HepG2 (cell line): ENCODE data around the gene STARD10. TPM values are rescaled to one million over a fixed set of nuclear protein-coding genes. Genes with fewer than 3 reads are reported as not detected.

Source experiments
- ARNTL ChIP-seq: sonication (generic); formaldehyde crosslinking; IDR thresholded peaks from 2 replicates; pipeline ENCODE4 v1.4.0; 2020; ENCODE audit warnings: mild to moderate bottlenecking, missing genetic modification reagents
- GFI1 ChIP-seq: sonication (generic); formaldehyde crosslinking; IDR thresholded peaks from 2 replicates; pipeline ENCODE4 v1.5.0; 2020; ENCODE audit warnings: missing genetic modification reagents, mild to moderate bottlenecking, borderline replicate concordance
- ISL2 ChIP-seq: sonication (generic); formaldehyde crosslinking; IDR thresholded peaks from 2 replicates; pipeline ENCODE4 v1.5.0; 2020; ENCODE audit warnings: missing genetic modification reagents
- KLF6 ChIP-seq: IDR thresholded peaks from 2 replicates; pipeline ENCODE4 v1.8.0; 2016; ENCODE audit warnings: missing biosample characterization, missing genetic modification reagents
- RBM22 ChIP-seq: fragments of 200-400 bp; formaldehyde crosslinking; optimal IDR thresholded peaks from 2 replicates; pipeline ENCODE3; 2017; ENCODE audit warnings: mild to moderate bottlenecking, low read length, moderate library complexity
- SAFB2 ChIP-seq: sonication (generic); formaldehyde crosslinking; IDR thresholded peaks from 2 replicates; pipeline ENCODE4 v1.5.1; 2020; ENCODE audit warnings: missing genetic modification reagents, low read depth, mild to moderate bottlenecking, borderline replicate concordance
- SMARCC2 ChIP-seq: fragments of 450-650 bp; IDR thresholded peaks from 2 replicates; pipeline ENCODE4 v1.6.1; 2017; ENCODE audit warnings: antibody characterized with exemption, mild to moderate bottlenecking
- SNAPC4 ChIP-seq: sonication (generic); formaldehyde crosslinking; IDR thresholded peaks from 2 replicates; pipeline ENCODE4 v1.4.0; 2020; ENCODE audit warnings: mild to moderate bottlenecking, missing genetic modification reagents
- SOX13 ChIP-seq, 3 experiments: fragments of 450-650 bp in 1 of 3; sonication (generic) in 1 of 3; formaldehyde crosslinking in 1 of 3; IDR thresholded peaks in 2 of 3; conservative IDR thresholded peaks in 1 of 3; 2 replicates each; pipeline versions ENCODE4 v1.5.0 to v1.6.1; 2016 to 2020; ENCODE audit warnings: antibody characterized with exemption in 1 of 3, mild to moderate bottlenecking in 1 of 3, missing compliant biosample characterization in 1 of 3, missing genetic modification reagents in 1 of 3, moderate library complexity in 1 of 3
- ZBTB3 ChIP-seq: sonication (generic); formaldehyde crosslinking; IDR thresholded peaks from 2 replicates; pipeline ENCODE4 v1.4.0; 2020; ENCODE audit warnings: low read depth, mild to moderate bottlenecking, moderate library complexity, missing genetic modification reagents, borderline replicate concordance
- ZKSCAN5 ChIP-seq: sonication (generic); formaldehyde crosslinking; IDR thresholded peaks from 2 replicates; pipeline ENCODE4 v1.5.1; 2020; ENCODE audit warnings: mild to moderate bottlenecking, missing genetic modification reagents
- ZMYM2 ChIP-seq: sonication (generic); formaldehyde crosslinking; IDR thresholded peaks from 2 replicates; pipeline ENCODE4 v1.8.0; 2022; ENCODE audit warnings: mild to moderate bottlenecking, missing genetic modification reagents
- ZNF260 ChIP-seq: sonication (generic); formaldehyde crosslinking; IDR thresholded peaks from 2 replicates; pipeline ENCODE4 v1.4.0; 2020; ENCODE audit warnings: missing genetic modification reagents, low read depth, mild to moderate bottlenecking, borderline replicate concordance
- ZNF292 ChIP-seq: sonication (generic); formaldehyde crosslinking; IDR thresholded peaks from 2 replicates; pipeline ENCODE4 v1.8.1; 2022; ENCODE audit warnings: mild to moderate bottlenecking, low read depth, missing genetic modification reagents, borderline replicate concordance
- ZNF670 ChIP-seq: sonication (generic); formaldehyde crosslinking; IDR thresholded peaks from 2 replicates; pipeline ENCODE4 v1.8.0; 2022; ENCODE audit warnings: mild to moderate bottlenecking, missing genetic modification reagents, borderline replicate concordance
- ZNF678 ChIP-seq: sonication (generic); formaldehyde crosslinking; IDR thresholded peaks from 2 replicates; pipeline ENCODE4 v1.4.0; 2020; ENCODE audit warnings: mild to moderate bottlenecking, missing genetic modification reagents
- polyA plus RNA-seq, 8 experiments: library from polyadenylated mRNA; depleted of rRNA in 3 of 8; stranded (reverse) in 7 of 8; unstranded in 1 of 8; fragments of >200 nt; fragmentation: Illumina TruSeq in 4 of 8; extraction: Trizol in 4 of 8; gene quantifications; 2 replicates each; pipeline versions ENCODE4 v1.2.1 to v1.2.3, GENCODE V29; 2011 to 2016; ENCODE audit warnings: low read depth in 4 of 8, missing spikeins in 1 of 8, mixed read lengths in 1 of 8; ENCODE audit not compliant: insufficient read depth in 1 of 8
- total RNA-seq, 5 experiments: library from RNA; depleted of rRNA; stranded (reverse); fragments of >200 nt; fragmentation: Illumina TruSeq; extraction: Trizol; gene quantifications; 2 replicates each; pipeline ENCODE4 v1.2.3, GENCODE V29; 2016; ENCODE audit warnings: low read depth in 1 of 5
- TF ChIP-seq, protein P1 (sequence below): sonication (generic); formaldehyde crosslinking; IDR thresholded peaks from 2 replicates; pipeline ENCODE4 v1.8.0; 2022; ENCODE audit warnings: missing genetic modification reagents, mild to moderate bottlenecking, inconsistent platforms, borderline replicate concordance
- TF ChIP-seq, protein P2 (sequence below): sonication (generic); formaldehyde crosslinking; IDR thresholded peaks from 2 replicates; pipeline ENCODE4 v1.5.0; 2020; ENCODE audit warnings: missing genetic modification reagents, mild to moderate bottlenecking, borderline replicate concordance

STARD10 gene
- total and polyA plus RNA-seq, 2 of the 13 experiments (the other 11 are each of a cell fraction or from before 2014, with no cell fraction given) = 260 to 341 TPM

GRCh38 chr11:72778535-72779494 lies 15.0 kb downstream of the STARD10 start (continued):
- TF ChIP-seq ZNF678 (CRISPR knock-in tag) (no peak), ZNF292 (CRISPR knock-in tag) (no peak), RBM22 (peak; percentile 31), ZBTB3 (CRISPR knock-in tag) (peak; percentile 30; the same call in 1 of the 2 replicates), SOX13 (IDR thresholded peaks at IDR 0.05) (no peak), SOX13 (CRISPR knock-in tag; conservative IDR thresholded peaks at IDR 0.05 in 1 of 2, IDR thresholded peaks at IDR 0.05 in 1 of 2) (peak in 1 of 2 experiments; percentile 50; a peak in 1 of 4 replicates), KLF6 (CRISPR knock-in tag) (no peak), ISL2 (CRISPR knock-in tag) (no peak), GFI1 (CRISPR knock-in tag) (0 out of 2 replicates have a peak, but pooled peaks have one; percentile 38), SAFB2 (CRISPR knock-in tag) (no peak), SNAPC4 (CRISPR knock-in tag) (0 out of 2 replicates have a peak, but pooled peaks have one; percentile 47), SMARCC2 (no peak), ARNTL (CRISPR knock-in tag) (no peak; the same call in 1 of the 2 replicates), ZMYM2 (CRISPR knock-in tag) (no peak; the same call in 1 of the 2 replicates), ZKSCAN5 (CRISPR knock-in tag) (no peak), ZNF670 (CRISPR knock-in tag) (no peak), ZNF260 (no peak)
- TF ChIP-seq, protein P1, sequence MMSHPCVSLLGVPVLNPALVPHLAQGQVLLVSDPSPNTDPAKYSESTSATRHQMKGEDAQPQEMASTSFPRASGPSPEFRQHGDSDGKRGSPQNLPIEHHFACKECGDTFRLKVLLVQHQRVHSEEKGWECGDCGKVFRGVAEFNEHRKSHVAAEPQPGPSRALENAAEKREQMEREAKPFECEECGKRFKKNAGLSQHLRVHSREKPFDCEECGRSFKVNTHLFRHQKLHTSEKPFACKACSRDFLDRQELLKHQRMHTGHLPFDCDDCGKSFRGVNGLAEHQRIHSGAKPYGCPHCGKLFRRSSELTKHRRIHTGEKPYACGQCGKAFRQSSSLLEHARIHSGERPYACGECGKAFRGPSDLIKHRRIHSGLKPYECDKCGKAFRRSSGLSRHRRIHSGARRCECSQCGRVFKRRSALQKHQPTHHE (CRISPR knock-in tag) = no peak
- TF ChIP-seq, protein P2, sequence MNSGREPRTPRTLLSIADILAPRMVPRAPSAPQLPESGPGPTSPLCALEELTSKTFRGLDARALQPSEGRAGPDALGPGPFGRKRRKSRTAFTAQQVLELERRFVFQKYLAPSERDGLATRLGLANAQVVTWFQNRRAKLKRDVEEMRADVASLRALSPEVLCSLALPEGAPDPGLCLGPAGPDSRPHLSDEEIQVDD (CRISPR knock-in tag) = no peak
